Muscle layer of duodenum (tissue), 2 donors: Measurements from ENCODE around the gene CTNNB1.

Experiments used
- H3K27ac ChIP-seq: one replicate; pipeline ENCODE4 v1.7.0; 2013; ENCODE audit warnings: mild to moderate bottlenecking, low read length
- H3K27me3 ChIP-seq: one replicate; pipeline ENCODE4 v1.7.0; 2013; ENCODE audit warnings: low read depth, mild to moderate bottlenecking, control low read depth, low read length
- H3K36me3 ChIP-seq, 2 donors: one replicate each; pipeline ENCODE4 v1.7.0; 2013; ENCODE audit warnings: low read length in 2 of 2, control low read depth in 1 of 2, mild to moderate bottlenecking in 1 of 2; ENCODE audit not compliant: insufficient read depth in 2 of 2, control insufficient read depth in 1 of 2
- H3K4me1 ChIP-seq, 2 donors: one replicate each; pipeline ENCODE4 v1.7.0; 2013; ENCODE audit warnings: low read length in 2 of 2, mild to moderate bottlenecking in 2 of 2, control low read depth in 1 of 2, moderate library complexity in 1 of 2; ENCODE audit not compliant: insufficient read depth in 2 of 2, control insufficient read depth in 1 of 2
- H3K4me3 ChIP-seq, 2 donors: one replicate each; pipeline ENCODE4 v1.7.0; 2013; ENCODE audit warnings: low read length in 2 of 2, low read depth in 1 of 2, mild to moderate bottlenecking in 1 of 2
- H3K9me3 ChIP-seq, 2 donors: one replicate each; pipeline ENCODE4 v1.7.0; 2013; ENCODE audit warnings: low read length in 2 of 2, control low read depth in 1 of 2, mild to moderate bottlenecking in 1 of 2; ENCODE audit not compliant: control insufficient read depth in 1 of 2
- donor health status: healthy.

Gene CTNNB1

DNA sequence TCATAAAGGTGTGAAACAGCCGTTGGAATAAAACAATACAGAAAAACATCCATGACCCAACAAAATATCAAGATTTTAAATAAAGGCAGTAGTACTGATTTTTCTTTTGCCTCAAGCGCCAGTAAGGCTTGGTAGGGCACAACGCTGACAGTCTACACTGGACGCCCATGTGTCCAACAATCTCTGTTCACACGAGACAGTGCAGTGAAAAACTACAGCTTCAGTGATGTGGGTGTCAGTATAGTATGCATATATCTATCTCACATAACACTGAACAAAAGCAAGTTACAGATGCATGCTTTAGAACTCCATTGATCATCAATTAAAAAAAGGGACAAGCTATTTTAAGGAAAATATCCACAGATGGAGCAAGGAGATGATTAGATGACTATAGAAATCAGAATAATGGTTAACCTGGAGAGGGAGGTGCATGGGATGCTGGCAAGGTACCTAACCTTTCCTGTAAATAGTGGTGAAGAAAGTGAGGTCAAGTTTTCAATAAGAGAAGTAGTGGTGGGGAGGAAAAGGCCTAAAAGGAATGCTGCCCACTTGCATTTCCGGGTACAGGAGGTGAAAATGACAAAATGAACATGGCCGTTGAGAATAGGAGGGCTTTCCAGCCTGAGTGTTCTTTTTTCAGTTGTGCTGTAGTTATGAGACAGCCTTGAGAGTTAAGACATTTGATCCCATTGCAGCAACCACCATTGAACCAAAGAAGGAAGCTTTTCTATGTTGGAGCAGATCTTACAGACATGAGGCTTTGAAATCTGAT, 42.7 kb downstream of the CTNNB1 start:
- H3K27ac ChIP-seq, result no peak overlapping the region
- peaks cover 34 to 50% of the 10 kb centered on the region in 2 donors for H3K36me3 ChIP-seq
- no peaks in the 10 kb centered on the region for H3K4me1 ChIP-seq
- no peaks in the 10 kb centered on the region for H3K27me3 ChIP-seq
- H3K4me3 ChIP-seq, result no peak overlapping the region
- no peaks in the 10 kb centered on the region for H3K9me3 ChIP-seq

GRCh38 chr3:41243183-41243582, 43.9 kb downstream of the CTNNB1 start:
- Histone ChIP-seq H3K4me1 (no peaks in the 10 kb centered on the region), H3K4me3 (no peak overlapping the region), H3K27me3 (no peaks in the 10 kb centered on the region), H3K9me3 (no peaks in the 10 kb centered on the region), H3K36me3 (peaks cover 22 to 38% of the 10 kb centered on the region in 2 donors), H3K27ac (no peak overlapping the region)

DNA sequence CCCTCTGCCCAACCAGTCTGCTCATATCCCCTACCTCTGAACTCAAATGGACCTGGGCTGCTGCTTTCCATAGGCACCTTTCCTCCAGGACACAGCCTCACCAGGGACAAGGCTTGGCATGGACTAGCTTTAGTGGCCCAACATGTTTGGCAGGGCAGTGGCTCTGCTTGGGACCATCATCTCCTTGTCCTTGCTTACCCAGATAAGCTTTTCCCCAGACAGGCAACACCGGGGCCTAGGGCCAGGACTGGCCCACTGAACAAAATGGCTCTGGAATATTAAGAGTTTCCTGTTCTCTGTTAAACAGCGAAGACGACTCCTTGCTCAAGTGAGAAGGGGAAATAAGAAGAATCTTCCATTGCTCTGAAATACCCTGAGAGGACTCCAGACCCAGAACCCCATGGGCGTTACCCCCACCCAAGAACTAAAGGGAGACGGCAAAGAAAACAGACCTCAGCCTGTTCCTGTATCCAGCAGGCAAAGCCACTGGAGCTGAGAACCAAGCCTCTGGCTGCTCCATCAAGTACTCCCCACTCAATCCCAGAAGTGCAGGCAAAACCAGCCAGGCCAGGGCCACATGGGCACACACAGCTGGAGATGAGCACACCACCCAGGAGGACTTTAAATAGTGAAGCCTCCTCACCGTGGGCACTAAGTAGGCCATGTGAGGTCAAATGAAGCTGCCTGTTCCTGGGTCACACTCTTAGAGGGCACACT, 45.5 kb downstream of the CTNNB1 start:
- no peaks in the 10 kb centered on the region for H3K27me3 ChIP-seq
- H3K9me3 ChIP-seq, result no peaks in the 10 kb centered on the region
- H3K4me3 ChIP-seq, result no peak overlapping the region
- peaks cover 8 to 24% of the 10 kb centered on the region in 2 donors for H3K36me3 ChIP-seq
- H3K4me1 ChIP-seq, result no peaks in the 10 kb centered on the region
- no peak overlapping the region for H3K27ac ChIP-seq

DNA sequence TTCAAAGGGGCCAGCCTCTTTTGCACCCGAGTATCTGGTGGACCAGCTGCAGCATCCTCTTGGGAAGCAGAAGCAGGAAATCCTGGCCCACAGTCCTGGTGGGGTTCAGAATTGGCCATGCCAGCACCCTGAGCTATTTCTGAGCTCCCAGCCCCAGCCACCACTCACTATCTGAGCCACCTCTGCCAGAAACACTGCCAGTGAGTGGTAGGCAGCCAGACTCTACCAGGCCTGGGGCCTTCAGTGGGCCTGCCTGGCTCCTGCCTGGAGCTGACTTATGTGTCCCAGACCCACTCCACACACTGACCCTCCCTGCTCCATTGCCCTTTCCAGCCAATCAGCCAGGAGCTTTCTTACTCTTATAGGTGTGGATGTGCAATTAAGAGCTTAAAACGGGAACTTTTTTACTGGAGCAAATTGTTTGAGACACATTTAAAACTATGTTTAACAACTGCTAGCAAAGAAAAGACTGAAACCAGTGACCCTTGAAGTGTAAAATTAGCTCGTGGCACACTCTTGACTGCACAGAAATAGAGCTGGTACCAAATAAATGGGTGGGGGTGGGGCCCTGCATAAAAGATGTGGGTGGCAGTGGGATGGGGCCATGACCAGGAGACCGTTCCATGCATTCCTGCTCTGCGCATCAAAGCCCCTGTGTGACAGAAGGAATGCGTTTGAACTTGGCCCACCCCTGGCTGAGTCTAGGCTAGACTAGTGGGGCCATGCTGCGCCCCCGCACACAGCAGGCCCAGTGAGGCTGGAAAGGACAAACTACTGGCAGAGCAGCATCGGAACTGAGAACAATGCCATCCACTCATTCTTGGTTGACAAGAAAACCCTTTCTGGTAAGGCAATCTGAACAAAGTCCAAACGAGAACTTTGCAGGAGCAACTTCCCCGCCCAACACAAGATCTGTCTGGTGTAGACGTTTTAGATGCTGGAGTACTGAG, 48.0 kb downstream of the CTNNB1 start:
- no peak overlapping the region for H3K4me3 ChIP-seq
- no peaks in the 10 kb centered on the region for H3K9me3 ChIP-seq
- H3K27me3 ChIP-seq, result no peaks in the 10 kb centered on the region
- H3K4me1 ChIP-seq, result no peaks in the 10 kb centered on the region
- H3K36me3 ChIP-seq, result peaks cover 3 to 8% of the 10 kb centered on the region in 2 donors
- H3K27ac ChIP-seq, result no peak overlapping the region

- no peaks in the 10 kb centered on the region for H3K4me1 ChIP-seq
These were observed 49.2 kb downstream of the CTNNB1 start for GRCh38 chr3:41248525-41248924.

DNA sequence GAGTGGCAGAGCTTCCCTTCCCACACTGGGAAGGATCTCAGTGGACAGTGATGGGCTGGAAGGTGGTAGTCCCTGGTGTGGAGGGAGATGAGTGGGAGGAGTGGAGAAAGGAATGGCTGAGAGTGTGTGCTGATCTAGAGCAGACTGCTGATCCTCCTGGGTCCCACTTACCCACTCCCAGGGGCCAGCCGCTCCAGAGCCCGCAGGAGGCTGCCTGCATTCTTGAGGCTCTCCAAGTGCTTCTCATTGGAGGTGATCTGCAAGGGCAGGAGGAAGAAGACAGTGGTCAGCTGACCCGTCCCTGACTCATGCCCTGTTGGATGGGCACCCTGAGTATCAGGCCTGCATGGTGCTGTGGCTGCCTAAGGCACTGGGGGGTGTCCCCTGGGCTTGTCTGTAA, 50.0 kb downstream of the CTNNB1 start:
- peaks cover 0 to 4% of the 10 kb centered on the region in 2 donors for H3K9me3 ChIP-seq
- no peaks in the 10 kb centered on the region for H3K27me3 ChIP-seq
- no peaks in the 10 kb centered on the region for H3K4me1 ChIP-seq
- H3K4me3 ChIP-seq, result no peak overlapping the region
- H3K27ac ChIP-seq, result no peak overlapping the region
- no peaks in the 10 kb centered on the region for H3K36me3 ChIP-seq

More at GRCh38 chr3:41248525-41248924, 49.2 kb downstream of the CTNNB1 start:
- H3K4me3 ChIP-seq, result no peak overlapping the region
- peaks cover 0 to 4% of the 10 kb centered on the region in 2 donors for H3K9me3 ChIP-seq
- H3K27ac ChIP-seq, result no peak overlapping the region
- H3K27me3 ChIP-seq, result no peaks in the 10 kb centered on the region
- peaks cover 0 to 8% of the 10 kb centered on the region in 2 donors for H3K36me3 ChIP-seq

DNA sequence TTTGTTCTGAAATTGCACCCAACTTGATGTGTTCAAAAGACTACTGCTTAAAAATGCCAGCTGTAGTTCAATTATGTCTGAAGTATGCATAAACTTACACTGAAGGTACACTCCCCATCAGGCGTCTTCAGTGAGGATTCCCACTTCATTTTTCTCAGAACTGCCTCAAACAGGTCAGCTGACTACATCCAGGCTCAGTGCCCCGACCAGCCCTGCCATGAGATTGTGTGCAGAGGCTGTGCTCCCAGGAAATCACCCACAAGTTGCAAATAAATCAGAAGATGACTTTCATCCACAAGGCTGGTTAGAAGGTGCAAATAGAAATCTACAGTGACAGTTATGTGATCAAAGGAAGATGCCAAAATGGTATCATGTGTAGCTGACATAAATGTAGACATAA, 51.5 kb downstream of the CTNNB1 start:
- H3K4me3 ChIP-seq, result no peak overlapping the region
- H3K9me3 ChIP-seq, result peaks cover 0 to 4% of the 10 kb centered on the region in 2 donors
- no peaks in the 10 kb centered on the region for H3K4me1 ChIP-seq
- H3K36me3 ChIP-seq, result no peaks in the 10 kb centered on the region
- H3K27me3 ChIP-seq, result no peaks in the 10 kb centered on the region
- no peak overlapping the region for H3K27ac ChIP-seq

DNA sequence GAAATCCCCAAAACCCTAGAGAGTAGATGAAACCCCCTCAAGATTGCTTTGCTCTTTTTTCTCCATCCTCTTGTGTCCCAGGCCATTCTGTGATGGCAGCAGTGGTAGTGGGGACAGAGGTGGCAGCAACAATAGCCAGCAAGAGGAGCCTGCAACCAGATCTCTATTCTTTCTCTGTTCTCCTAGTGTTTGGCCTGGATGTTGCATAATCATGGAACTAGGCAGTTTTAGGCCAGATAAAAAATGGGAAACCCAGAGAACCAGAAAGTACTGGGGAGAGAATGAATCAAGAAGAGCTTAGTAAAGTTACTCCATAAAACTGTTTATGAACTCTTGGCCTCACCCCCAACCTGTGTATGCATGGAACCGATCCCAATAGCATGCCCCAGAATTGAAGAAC, 52.3 kb downstream of the CTNNB1 start:
- H3K27ac ChIP-seq, result no peak overlapping the region
- H3K36me3 ChIP-seq, result no peaks in the 10 kb centered on the region
- no peaks in the 10 kb centered on the region for H3K4me1 ChIP-seq

GRCh38 chr3:41258239-41258800, 59.0 kb downstream of the CTNNB1 start:
- H3K4me1 ChIP-seq, result no peaks in the 10 kb centered on the region
- no peaks in the 10 kb centered on the region for H3K9me3 ChIP-seq
- H3K27ac ChIP-seq, result no peak overlapping the region
- H3K36me3 ChIP-seq, result no peaks in the 10 kb centered on the region
- no peaks in the 10 kb centered on the region for H3K27me3 ChIP-seq
- no peak overlapping the region for H3K4me3 ChIP-seq

More for the DNA sequence above, 52.3 kb downstream of the CTNNB1 start:
- peaks cover 0 to 4% of the 10 kb centered on the region in 2 donors for H3K9me3 ChIP-seq
- no peaks in the 10 kb centered on the region for H3K27me3 ChIP-seq
- no peak overlapping the region for H3K4me3 ChIP-seq

DNA sequence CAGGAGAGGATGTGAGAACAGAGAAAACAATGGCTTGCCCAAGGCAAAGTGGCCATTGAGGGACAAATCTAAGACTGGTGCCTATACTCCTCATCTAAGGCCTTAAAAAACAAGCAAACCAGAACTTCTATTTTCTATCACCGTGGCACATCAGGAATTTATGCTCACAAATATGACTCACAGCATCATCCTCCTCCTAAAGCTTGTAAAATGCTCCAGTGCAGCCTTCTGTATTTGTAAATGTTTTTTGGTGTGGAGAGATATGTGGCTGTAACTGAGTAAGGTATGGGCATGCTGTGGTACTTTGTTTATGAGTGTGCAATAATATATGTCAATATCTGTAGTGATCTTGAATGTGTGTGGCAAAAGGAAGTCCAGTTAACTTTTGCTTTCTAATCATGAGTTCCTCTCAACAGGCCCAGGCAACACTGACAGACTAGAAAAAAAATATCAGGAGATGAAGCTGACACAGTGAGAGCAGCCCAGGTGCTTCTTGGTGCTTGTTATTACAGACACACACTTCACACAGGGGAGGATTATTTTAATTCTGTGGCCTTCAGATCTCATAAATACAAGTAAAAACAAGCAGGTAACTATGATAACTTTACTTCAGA, 60.3 kb downstream of the CTNNB1 start:
- H3K4me3 ChIP-seq, result no peak overlapping the region
- no peak overlapping the region for H3K27ac ChIP-seq
- no peaks in the 10 kb centered on the region for H3K27me3 ChIP-seq
- no peaks in the 10 kb centered on the region for H3K36me3 ChIP-seq
- no peaks in the 10 kb centered on the region for H3K9me3 ChIP-seq
- H3K4me1 ChIP-seq, result no peaks in the 10 kb centered on the region
